A549 (cell line): Measurements from ENCODE around the gene OCSTAMP. TPM values are rescaled to one million over a fixed set of nuclear protein-coding genes. Genes with fewer than 3 reads are reported as not detected.

ENCODE experiments used
- ATAC-seq, 2 experiments: fragments of 200-7000 bp in 1 of 2; fragments of >200 bp in 1 of 2; cut with Nextera tagmentation in 1 of 2; cut with Tn5 transposase in 1 of 2; 3 replicates each; pipeline versions ENCODE4 v1.8.0 to v1.9.1; 2018 to 2020; ENCODE audit warnings: mild to moderate bottlenecking in 1 of 2, moderate library complexity in 1 of 2
- CTCF ChIA-PET: fragments of 300-600 bp; sonication (Branson Sonifier 250); formaldehyde crosslinking; extraction: SDS; loops from one replicate; lab custom pipeline; 2021; ENCODE audit warnings: antibody characterized with exemption, inconsistent platforms; lab: Yijun Ruan, JAX
- POLR2A ChIA-PET: fragments of 350-600 bp; formaldehyde crosslinking; extraction: SDS; loops from one replicate; lab custom pipeline; 2021; ENCODE audit warnings: antibody characterized with exemption, inconsistent platforms; lab: Yijun Ruan, JAX
- DNase-seq, 2 experiments: peaks; one replicate each; pipeline versions ENCODE4 v3.0.0 to v3.0.0-alpha.2; 2011 to 2016; ENCODE audit warnings: low read depth in 1 of 2, low spot score in 1 of 2
- FAIRE-seq: peaks from 2 replicates; lab custom pipeline; 2011; peaks lifted over from hg19 to GRCh38; lab: Jason Lieb, UNC
- H3K27ac ChIP-seq, 2 experiments: fragments of >200 bp; sonication (Bioruptor Twin); formaldehyde crosslinking; 3 replicates each; pipeline ENCODE4 v1.5.1; 2016 to 2017
- H3K4me1 ChIP-seq: fragments of >200 bp; sonication (Bioruptor Twin); formaldehyde crosslinking; 3 replicates; pipeline ENCODE4 v1.6.1; 2016
- H3K4me2 ChIP-seq: fragments of >200 bp; sonication (Bioruptor Twin); formaldehyde crosslinking; 3 replicates; pipeline ENCODE4 v1.6.1; 2016
- H3K4me3 ChIP-seq: fragments of >200 bp; sonication (Bioruptor Twin); formaldehyde crosslinking; 3 replicates; pipeline ENCODE4 v1.5.1; 2016
- H3K9me3 ChIP-seq: fragments of >200 bp; sonication (Bioruptor Twin); formaldehyde crosslinking; 3 replicates; pipeline ENCODE4 v1.6.1; 2016
- CBX8 ChIP-seq: fragments of 200-600 bp; sonication (generic); IDR thresholded peaks from 2 replicates; pipeline ENCODE4 v1.6.1; 2016
- CEBPB ChIP-seq, 2 experiments: fragments of >200 bp in 1 of 2; sonication (Bioruptor Twin) in 1 of 2; formaldehyde crosslinking in 1 of 2; IDR thresholded peaks; 2 replicates each; pipeline ENCODE4 v1.6.1; 2012 to 2016
- GATA3 ChIP-seq: IDR thresholded peaks from 2 replicates; pipeline ENCODE4 v1.6.1; 2012; ENCODE audit warnings: borderline replicate concordance
- HDAC2 ChIP-seq: fragments of 200-600 bp; sonication (generic); IDR thresholded peaks from 2 replicates; pipeline ENCODE4 v1.6.1; 2016
- HEYL ChIP-seq: fragments of 250-450 bp; sonication (Bioruptor Pico); IDR thresholded peaks from 2 replicates; pipeline ENCODE4 v1.8.0; 2021; ENCODE audit warnings: mild to moderate bottlenecking, moderate library complexity
- KDM1A ChIP-seq: fragments of 200-600 bp; sonication (generic); IDR thresholded peaks from 2 replicates; pipeline ENCODE4 v1.6.1; 2016; ENCODE audit warnings: low read depth, mild to moderate bottlenecking
- KDM5A ChIP-seq: fragments of 200-600 bp; sonication (generic); IDR thresholded peaks from 2 replicates; pipeline ENCODE4 v1.6.1; 2016; ENCODE audit warnings: antibody characterized with exemption, mild to moderate bottlenecking
- MAFK ChIP-seq: fragments of 450-650 bp; IDR thresholded peaks from 2 replicates; pipeline ENCODE4 v1.6.1; 2014; ENCODE audit not compliant: partially characterized antibody
- MAZ ChIP-seq: fragments of 150-350 bp; IDR thresholded peaks from 2 replicates; pipeline ENCODE4 v1.6.1; 2014; ENCODE audit warnings: antibody characterized with exemption, low read depth, low read length, borderline replicate concordance
- NR3C1 ChIP-seq: fragments of >200 bp; sonication (Bioruptor Twin); formaldehyde crosslinking; IDR thresholded peaks from 3 replicates; pipeline ENCODE4 v1.6.1; 2017
- RARB ChIP-seq: fragments of 250-450 bp; sonication (Bioruptor Pico); IDR thresholded peaks from 2 replicates; pipeline ENCODE4 v1.8.0; 2021; ENCODE audit warnings: mild to moderate bottlenecking, moderate library complexity
- RCOR1 ChIP-seq: fragments of 150-350 bp; IDR thresholded peaks from 2 replicates; pipeline ENCODE4 v1.6.1; 2014; ENCODE audit warnings: antibody characterized with exemption, low read length, low read depth
- RNF2 ChIP-seq: fragments of 200-600 bp; sonication (generic); IDR thresholded peaks from 2 replicates; pipeline ENCODE4 v1.6.1; 2016; ENCODE audit warnings: low read depth, mild to moderate bottlenecking, antibody characterized with exemption, moderate library complexity, borderline replicate concordance
- SREBF2 ChIP-seq: fragments of 450-650 bp; IDR thresholded peaks from 2 replicates; pipeline ENCODE4 v1.6.1; 2014; ENCODE audit warnings: mild to moderate bottlenecking, moderate library complexity
- ZC3H11A ChIP-seq: fragments of 450-650 bp; IDR thresholded peaks from 2 replicates; pipeline ENCODE4 v1.6.1; 2014; ENCODE audit warnings: antibody characterized with exemption, mild to moderate bottlenecking
- WGBS: methylation state at CpG from one replicate; pipeline ENCODE4 v1.1.6; 2017; ENCODE audit errors: missing lambda C conversion rate; 5-methylcytosine and 5-hydroxymethylcytosine counted together
- polyA plus RNA-seq, 4 experiments: library from polyadenylated mRNA; depleted of rRNA in 3 of 4; stranded (reverse); fragments of >200 nt; fragmentation: RNase III in 1 of 4; extraction: RNeasy Plus Mini Kit Qiagen cat#74134 plus additional on column Dnase treatment in 1 of 4; gene quantifications; 2 replicates in 3 of 4; 3 replicates in 1 of 4; pipeline ENCODE4 v1.2.3, GENCODE V29; 2011 to 2017
- TF ChIP-seq, protein P1 (sequence below): fragments of 250-450 bp; sonication (Bioruptor Pico); IDR thresholded peaks from 2 replicates; pipeline ENCODE4 v1.5.0; 2021; ENCODE audit warnings: mild to moderate bottlenecking, moderate library complexity, borderline replicate concordance
- TF ChIP-seq, protein P2 (sequence below): IDR thresholded peaks from 2 replicates; pipeline ENCODE4 v1.6.1; 2012
- TF ChIP-seq, protein P3 (sequence below): fragments of 150-350 bp; IDR thresholded peaks from 2 replicates; pipeline ENCODE4 v1.6.1; 2014; ENCODE audit warnings: low read depth, mild to moderate bottlenecking, low read length
- TF ChIP-seq, protein P4 (sequence below): IDR thresholded peaks from 2 replicates; pipeline ENCODE4 v1.6.1; 2012; ENCODE audit warnings: low read depth, borderline replicate concordance
- TF ChIP-seq, protein P5 (sequence below): fragments of 450-650 bp; IDR thresholded peaks from 2 replicates; pipeline ENCODE4 v1.6.1; 2014; ENCODE audit warnings: antibody characterized with exemption

The OCSTAMP gene
- polyA plus RNA-seq, 2 of the 4 experiments (the other 2 are of a cell fraction), result not detected

DNA sequence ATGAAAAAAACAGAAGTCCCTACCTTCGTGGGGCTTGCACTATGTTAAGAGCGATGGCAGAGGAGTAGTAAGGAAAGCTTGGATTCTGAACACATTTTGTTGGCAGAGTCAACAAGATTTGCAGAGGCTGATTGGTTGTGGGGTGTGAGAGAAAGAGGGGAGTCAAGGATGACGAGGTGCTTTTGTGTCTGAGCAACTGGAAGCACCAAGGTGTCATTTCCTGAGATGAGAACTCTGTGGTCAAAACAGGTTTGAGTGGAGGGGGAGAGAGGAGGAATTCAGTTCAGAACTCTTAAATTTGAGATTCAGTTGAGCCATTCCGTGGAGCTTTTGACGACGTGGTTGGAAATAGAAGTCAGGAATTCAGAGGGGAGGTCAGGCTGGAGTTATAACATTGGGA lies 3.5 kb downstream of the OCSTAMP start:
- CTCF ChIA-PET, result interaction anchor here (0.9 to 5.0 kb wide), 2 partner anchors 15 to 133 kb away, joined by 3 to 21 read pairs; no protein-coding TSS in a partner anchor
- Histone ChIP-seq H3K27ac (no peak overlapping the region), H3K9me3 (no peaks in the 10 kb centered on the region), H3K4me1 (no peaks in the 10 kb centered on the region)
- no peak for DNase-seq
- 7% methylated on average over 6 of the region's 6 CpGs for WGBS
- POLR2A ChIA-PET, result no interaction called here
- TF ChIP-seq, protein P1, sequence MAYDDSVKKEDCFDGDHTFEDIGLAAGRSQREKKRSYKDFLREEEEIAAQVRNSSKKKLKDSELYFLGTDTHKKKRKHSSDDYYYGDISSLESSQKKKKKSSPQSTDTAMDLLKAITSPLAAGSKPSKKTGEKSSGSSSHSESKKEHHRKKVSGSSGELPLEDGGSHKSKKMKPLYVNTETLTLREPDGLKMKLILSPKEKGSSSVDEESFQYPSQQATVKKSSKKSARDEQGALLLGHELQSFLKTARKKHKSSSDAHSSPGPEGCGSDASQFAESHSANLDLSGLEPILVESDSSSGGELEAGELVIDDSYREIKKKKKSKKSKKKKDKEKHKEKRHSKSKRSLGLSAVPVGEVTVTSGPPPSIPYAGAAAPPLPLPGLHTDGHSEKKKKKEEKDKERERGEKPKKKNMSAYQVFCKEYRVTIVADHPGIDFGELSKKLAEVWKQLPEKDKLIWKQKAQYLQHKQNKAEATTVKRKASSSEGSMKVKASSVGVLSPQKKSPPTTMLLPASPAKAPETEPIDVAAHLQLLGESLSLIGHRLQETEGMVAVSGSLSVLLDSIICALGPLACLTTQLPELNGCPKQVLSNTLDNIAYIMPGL (CRISPR knock-in tag), result no peak
- TF ChIP-seq NR3C1, result no peak
- TF ChIP-seq KDM1A, result no peak
- TF ChIP-seq RNF2, result no peak
- TF ChIP-seq, protein P2, sequence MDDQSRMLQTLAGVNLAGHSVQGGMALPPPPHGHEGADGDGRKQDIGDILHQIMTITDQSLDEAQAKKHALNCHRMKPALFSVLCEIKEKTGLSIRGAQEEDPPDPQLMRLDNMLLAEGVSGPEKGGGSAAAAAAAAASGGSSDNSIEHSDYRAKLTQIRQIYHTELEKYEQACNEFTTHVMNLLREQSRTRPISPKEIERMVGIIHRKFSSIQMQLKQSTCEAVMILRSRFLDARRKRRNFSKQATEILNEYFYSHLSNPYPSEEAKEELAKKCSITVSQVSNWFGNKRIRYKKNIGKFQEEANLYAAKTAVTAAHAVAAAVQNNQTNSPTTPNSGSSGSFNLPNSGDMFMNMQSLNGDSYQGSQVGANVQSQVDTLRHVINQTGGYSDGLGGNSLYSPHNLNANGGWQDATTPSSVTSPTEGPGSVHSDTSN, result no peak
- no peak for TF ChIP-seq ZC3H11A
- TF ChIP-seq, protein P3, sequence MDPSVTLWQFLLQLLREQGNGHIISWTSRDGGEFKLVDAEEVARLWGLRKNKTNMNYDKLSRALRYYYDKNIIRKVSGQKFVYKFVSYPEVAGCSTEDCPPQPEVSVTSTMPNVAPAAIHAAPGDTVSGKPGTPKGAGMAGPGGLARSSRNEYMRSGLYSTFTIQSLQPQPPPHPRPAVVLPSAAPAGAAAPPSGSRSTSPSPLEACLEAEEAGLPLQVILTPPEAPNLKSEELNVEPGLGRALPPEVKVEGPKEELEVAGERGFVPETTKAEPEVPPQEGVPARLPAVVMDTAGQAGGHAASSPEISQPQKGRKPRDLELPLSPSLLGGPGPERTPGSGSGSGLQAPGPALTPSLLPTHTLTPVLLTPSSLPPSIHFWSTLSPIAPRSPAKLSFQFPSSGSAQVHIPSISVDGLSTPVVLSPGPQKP, result no peak
- no peak for TF ChIP-seq MAFK
- TF ChIP-seq CBX8, result no peak
- no peak for TF ChIP-seq CEBPB (IDR thresholded peaks at IDR 0.05)
- TF ChIP-seq, protein P4, sequence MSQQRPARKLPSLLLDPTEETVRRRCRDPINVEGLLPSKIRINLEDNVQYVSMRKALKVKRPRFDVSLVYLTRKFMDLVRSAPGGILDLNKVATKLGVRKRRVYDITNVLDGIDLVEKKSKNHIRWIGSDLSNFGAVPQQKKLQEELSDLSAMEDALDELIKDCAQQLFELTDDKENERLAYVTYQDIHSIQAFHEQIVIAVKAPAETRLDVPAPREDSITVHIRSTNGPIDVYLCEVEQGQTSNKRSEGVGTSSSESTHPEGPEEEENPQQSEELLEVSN, result no peak
- TF ChIP-seq HDAC2, result no peak
- TF ChIP-seq MAZ, result no peak
- TF ChIP-seq HEYL, result no peak
- TF ChIP-seq KDM5A, result no peak
- no peak for TF ChIP-seq RARB
- TF ChIP-seq, all 56 proteins: peak for 0
- no peak overlapping the region for H3K4me3 ChIP-seq
- no peak overlapping the region for H3K4me2 ChIP-seq
- no peak for FAIRE-seq
- ATAC-seq, result no peak

DNA sequence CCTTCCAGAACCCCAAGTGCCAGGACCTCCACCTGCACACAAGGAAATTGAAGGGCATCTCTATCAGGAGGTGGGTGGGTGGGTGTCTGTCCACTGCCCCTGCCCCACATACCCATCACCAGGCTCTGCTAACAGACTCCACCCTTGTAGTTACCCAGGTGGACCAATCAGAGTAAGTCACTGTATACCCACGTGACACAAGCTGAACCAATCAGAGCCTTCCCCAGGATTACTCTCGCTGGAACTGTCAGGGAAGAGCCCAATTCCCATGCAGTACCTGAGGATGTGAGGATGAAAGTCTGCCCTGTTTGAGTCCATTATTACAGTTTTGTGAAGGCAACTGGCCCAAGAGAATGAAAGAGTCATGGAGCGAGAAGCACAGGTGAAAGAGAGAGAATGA lies 4.2 kb downstream of the OCSTAMP start:
- no peak for TF ChIP-seq RCOR1
- TF ChIP-seq, protein P5, sequence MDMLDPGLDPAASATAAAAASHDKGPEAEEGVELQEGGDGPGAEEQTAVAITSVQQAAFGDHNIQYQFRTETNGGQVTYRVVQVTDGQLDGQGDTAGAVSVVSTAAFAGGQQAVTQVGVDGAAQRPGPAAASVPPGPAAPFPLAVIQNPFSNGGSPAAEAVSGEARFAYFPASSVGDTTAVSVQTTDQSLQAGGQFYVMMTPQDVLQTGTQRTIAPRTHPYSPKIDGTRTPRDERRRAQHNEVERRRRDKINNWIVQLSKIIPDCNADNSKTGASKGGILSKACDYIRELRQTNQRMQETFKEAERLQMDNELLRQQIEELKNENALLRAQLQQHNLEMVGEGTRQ, result peak; percentile 44
- no peak for ATAC-seq

DNA sequence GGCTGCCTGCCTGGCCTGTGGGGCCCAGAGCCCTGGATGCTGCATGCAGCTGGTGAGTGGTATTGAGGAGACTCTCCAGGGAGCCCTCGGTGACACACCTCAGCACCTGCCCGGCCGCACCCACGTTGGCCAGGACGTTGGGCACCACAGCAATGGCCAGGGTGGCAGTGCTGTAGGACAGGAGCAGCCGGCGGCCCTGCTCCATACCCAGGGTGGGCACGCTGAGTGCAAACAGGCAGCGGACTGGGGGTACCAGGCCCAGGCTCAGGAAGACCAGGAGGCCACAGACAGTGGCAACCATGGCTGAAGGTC lies 4.7 kb downstream of the OCSTAMP start:
- CTCF ChIA-PET, result interaction anchor here (5.0 kb wide), 1 partner anchor 16 kb away, joined by 21 read pairs; no protein-coding TSS in a partner anchor
- POLR2A ChIA-PET, result no interaction called here
- DNase-seq, result no peak
- no peak for ATAC-seq
- 18% methylated on average over 2 of the region's 9 CpGs for WGBS
- Histone ChIP-seq H3K4me2 (no peak overlapping the region), H3K9me3 (no peaks in the 10 kb centered on the region), H3K27ac (no peak overlapping the region), H3K4me1 (no peaks in the 10 kb centered on the region), H3K4me3 (no peak overlapping the region)
- TF ChIP-seq RARB, result no peak
- TF ChIP-seq SREBF2, result no peak
- TF ChIP-seq ZC3H11A, result no peak
- TF ChIP-seq GATA3, result no peak
- no peak for TF ChIP-seq CBX8
- FAIRE-seq, result no peak

More for the DNA sequence above, 4.2 kb downstream of the OCSTAMP start:
- DNase-seq (no peak), FAIRE-seq (no peak)
- ChIA-PET CTCF (interaction anchor here (5.0 kb wide), 1 partner anchor 16 kb away, joined by 21 read pairs; no protein-coding TSS in a partner anchor), POLR2A (no interaction called here)
- Histone ChIP-seq H3K4me2 (no peak overlapping the region), H3K9me3 (no peaks in the 10 kb centered on the region), H3K4me1 (no peaks in the 10 kb centered on the region), H3K4me3 (no peak overlapping the region), H3K27ac (no peak overlapping the region)
- WGBS, result 10% methylated on average over 3 of the region's 3 CpGs
